T47D (cell line): ENCODE measurements around the gene SLC5A3.
A peak's percentile ranks its signal among the peaks of the same experiment; 100 is the strongest.

ENCODE experiments used
- DNase-seq, 2 experiments: peaks; one replicate each; pipeline versions ENCODE4 v3.0.0 to v3.0.0-alpha.2; 2011 to 2012; ENCODE audit warnings: low read depth in 1 of 2, low spot score in 1 of 2
- JUND ChIP-seq: IDR thresholded peaks from 2 replicates; pipeline ENCODE4 v1.6.1; 2012; ENCODE audit warnings: low read depth
- in situ Hi-C: cut with HindIII; loops from 2 replicates; pipeline ENCODE4 v1.10.0; 2016; ENCODE audit warnings: low sequenced_read_pairs, low pct_unique_long_range_greater_than_20kb

Gene SLC5A3

DNA sequence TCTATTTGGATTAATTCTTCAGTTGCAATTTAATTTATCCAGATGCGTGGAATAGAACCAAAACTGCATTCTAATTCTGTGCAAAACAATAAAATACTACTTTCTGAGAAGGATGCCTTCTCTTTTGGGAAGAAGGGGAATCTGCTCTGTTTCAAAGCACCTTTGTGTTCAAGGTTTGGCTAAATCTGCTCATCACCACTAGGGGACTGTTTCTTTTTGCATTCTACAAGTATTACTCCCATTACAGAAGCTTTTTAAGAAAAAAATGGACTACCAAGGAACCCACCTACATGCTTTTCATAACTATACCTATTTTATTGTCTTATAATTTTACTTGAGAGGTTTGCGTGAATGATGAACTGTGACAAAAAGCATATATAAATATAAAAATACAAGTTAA, 18.2 kb downstream of the SLC5A3 start:
- in situ Hi-C loops = no loop called here
- TF ChIP-seq JUND = no peak
- DNase-seq = peak in 1 of 2 experiments; percentile 8

DNA sequence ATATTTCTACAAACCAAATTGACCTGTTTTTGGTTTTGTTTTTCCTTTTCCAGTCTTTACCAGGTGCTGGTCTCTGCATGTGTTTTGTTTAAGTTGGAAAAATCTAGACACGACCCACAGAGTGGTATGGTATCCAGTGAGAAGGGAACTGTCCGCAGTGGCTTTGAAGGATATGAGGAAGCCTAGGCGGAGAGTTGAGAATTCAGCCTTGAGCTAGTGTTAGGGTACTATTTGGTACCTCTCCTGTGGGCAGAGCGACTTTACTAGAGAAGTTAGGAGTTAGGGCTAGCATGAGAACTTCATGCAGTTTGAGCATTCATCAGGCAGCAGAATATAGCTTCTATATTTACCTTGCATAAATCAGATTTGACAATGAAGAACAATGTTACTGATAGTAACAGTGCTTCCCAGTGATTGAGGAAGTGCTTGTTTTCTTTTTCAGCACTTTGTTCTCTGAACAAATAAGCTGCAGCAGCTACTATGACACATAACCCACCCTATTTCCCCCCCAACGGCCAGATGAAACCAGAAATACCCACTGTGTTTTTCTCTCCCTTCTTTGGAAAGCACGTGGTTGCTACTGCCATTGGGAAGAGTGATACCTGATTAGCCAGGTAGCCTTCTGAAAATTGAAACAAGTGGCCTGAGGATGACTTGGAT, 19.0 kb downstream of the SLC5A3 start:
- in situ Hi-C loops = no loop called here
- DNase-seq = no peak
- no peak for TF ChIP-seq JUND

- no peak for DNase-seq
- in situ Hi-C loops = no loop called here
- no peak for TF ChIP-seq JUND
These were observed 19.7 kb downstream of the SLC5A3 start for GRCh38 chr21:34093083-34093482.

GRCh38 chr21:34094949-34095348, 21.6 kb downstream of the SLC5A3 start:
- in situ Hi-C loops = no loop called here
- no peak for TF ChIP-seq JUND
- no peak for DNase-seq

GRCh38 chr21:34097442-34097841, 24.1 kb downstream of the SLC5A3 start:
- TF ChIP-seq JUND = no peak
- no peak for DNase-seq
- in situ Hi-C loops = no loop called here

GRCh38 chr21:34100337-34100736, 27.0 kb downstream of the SLC5A3 start:
- in situ Hi-C loops = no loop called here
- TF ChIP-seq JUND = no peak
- DNase-seq = no peak

DNA sequence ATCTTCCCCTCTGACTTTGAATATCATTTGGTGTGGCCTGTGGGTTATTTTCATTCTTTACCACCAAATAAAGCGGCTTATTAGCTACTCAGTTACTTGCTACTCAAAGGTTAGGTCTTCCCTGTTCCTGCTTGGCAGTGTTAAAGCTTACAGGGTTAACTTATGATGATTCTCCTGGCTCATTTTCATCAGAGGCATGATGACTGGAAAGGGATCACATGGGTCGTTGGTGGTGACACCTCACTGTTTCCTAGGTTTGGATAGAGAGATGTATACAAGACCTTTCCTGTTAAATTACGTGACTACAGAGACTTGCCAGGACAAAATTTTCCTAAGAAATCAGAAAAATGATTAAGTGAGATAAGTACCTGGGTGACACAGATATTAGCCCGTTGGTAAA, 27.4 kb downstream of the SLC5A3 start:
- in situ Hi-C loops = no loop called here
- no peak for DNase-seq
- TF ChIP-seq JUND = no peak

DNA sequence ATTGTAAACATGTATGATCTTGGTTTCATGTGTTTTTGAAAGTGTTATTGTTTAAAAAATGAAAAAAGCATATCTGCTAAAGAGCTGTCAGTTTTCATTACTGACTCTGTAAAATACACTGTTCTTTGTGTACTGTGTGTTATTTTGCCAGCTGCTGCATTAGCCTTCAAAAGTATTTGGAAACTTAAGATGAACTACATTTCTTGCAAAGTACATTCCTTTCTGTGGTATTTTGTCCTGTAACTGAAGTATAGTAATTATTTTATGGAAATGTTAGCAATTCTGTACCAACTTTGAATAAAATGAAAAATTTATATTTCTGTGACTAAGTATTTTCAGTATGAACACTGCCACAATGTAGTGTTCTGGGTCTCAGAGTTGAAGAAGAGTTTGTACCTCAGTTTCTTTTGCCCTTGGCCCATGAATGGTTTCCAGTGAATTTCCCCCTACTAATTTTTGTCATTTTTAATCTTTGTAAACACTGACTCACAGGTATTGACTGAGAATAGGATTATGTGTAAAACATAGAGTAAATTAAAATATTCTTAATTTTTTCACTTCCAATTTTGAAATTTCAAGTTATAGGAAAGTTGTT, 32.7 kb downstream of the SLC5A3 start:
- TF ChIP-seq JUND = no peak
- no peak for DNase-seq
- in situ Hi-C loops = no loop called here

DNA sequence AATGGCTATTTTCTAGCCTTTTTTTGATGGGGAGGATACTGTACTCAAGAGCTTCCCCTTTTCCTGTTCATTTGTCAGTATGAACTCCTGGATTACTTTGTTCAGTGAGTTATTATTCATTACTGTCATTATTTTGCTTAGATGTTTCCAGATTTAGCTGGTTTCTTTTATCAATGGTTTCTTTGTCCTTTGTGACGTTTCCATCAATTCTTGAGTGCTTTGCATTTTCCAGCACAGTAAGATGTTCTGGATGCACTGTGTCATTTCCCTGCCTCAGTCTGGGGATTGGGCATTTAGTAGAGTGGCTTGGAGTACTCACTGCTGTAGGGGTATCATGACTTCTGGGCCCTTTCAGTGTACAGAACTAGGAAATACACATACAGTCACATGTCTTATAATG, 34.2 kb downstream of the SLC5A3 start:
- DNase-seq = no peak
- in situ Hi-C loops = no loop called here
- no peak for TF ChIP-seq JUND

- TF ChIP-seq JUND = no peak
- DNase-seq = no peak
- in situ Hi-C loops = no loop called here
These were observed 35.7 kb downstream of the SLC5A3 start for GRCh38 chr21:34109075-34109474.

GRCh38 chr21:34110594-34111202, 37.3 kb downstream of the SLC5A3 start:
- TF ChIP-seq JUND = no peak
- no peak for DNase-seq
- in situ Hi-C loops = no loop called here

DNA sequence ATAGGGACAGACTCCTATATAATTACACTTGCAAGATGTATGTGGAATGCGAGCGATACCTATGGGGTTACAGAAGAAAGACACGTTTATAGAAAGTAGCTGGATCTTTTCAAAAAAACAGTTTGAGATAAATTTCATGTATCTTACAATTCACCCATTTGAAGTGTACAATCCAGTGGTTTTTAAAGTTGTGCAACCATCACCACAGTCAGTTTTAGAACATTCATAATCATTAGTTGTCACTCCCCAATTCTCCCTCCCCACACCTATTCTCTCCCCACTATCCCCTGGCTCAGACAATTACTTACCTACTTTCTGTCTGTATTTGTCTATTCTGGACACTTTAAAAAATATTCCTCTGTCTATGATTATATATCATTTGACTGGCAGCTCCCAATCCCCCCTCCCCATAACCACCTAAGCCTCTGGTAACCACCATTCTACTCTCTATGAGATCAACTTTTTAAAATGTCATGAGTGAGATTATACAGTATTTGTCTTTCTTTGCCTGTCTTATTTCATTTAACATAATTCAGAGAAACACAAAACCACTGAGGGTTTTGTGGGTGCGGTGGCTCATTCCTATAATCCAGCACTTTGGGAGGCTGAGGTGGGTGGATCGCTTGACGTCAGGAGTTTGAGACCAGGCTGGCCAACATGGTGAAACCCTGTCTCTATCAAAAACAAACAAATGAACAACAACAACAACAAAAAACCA, 39.1 kb downstream of the SLC5A3 start:
- no peak for TF ChIP-seq JUND
- in situ Hi-C loops = no loop called here
- no peak for DNase-seq

DNA sequence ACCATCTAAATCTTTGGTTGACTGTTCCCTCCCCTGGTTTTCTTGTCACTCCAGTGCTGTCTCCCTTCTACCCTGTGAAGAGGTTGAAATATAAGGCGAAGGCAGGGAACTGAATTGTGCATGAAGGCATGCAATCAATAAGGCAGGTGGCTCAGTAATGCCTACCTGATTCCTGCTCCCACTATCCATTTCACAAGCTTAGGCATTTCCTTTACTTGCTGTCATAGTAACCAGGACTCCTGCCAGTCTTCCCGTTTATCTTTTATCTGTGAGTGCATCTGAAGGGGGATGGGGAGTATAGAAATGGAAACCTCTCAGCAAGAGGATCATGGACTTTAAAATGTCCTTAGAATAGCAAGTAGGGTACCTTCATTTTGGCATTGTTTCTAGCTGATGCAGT, 40.5 kb downstream of the SLC5A3 start:
- TF ChIP-seq JUND = no peak
- in situ Hi-C loops = no loop called here
- DNase-seq = no peak
